SKM-1 (cell line): Measurements from ENCODE around the gene TMSB10.
A peak's percentile ranks its signal among the peaks of the same experiment; 100 is the strongest.

ENCODE experiments used
- DNase-seq: peaks from one replicate; lab custom pipeline; 2025; ENCODE audit not compliant: unreplicated experiment; lab: John Stamatoyannopoulos, UW

The TMSB10 gene

DNA sequence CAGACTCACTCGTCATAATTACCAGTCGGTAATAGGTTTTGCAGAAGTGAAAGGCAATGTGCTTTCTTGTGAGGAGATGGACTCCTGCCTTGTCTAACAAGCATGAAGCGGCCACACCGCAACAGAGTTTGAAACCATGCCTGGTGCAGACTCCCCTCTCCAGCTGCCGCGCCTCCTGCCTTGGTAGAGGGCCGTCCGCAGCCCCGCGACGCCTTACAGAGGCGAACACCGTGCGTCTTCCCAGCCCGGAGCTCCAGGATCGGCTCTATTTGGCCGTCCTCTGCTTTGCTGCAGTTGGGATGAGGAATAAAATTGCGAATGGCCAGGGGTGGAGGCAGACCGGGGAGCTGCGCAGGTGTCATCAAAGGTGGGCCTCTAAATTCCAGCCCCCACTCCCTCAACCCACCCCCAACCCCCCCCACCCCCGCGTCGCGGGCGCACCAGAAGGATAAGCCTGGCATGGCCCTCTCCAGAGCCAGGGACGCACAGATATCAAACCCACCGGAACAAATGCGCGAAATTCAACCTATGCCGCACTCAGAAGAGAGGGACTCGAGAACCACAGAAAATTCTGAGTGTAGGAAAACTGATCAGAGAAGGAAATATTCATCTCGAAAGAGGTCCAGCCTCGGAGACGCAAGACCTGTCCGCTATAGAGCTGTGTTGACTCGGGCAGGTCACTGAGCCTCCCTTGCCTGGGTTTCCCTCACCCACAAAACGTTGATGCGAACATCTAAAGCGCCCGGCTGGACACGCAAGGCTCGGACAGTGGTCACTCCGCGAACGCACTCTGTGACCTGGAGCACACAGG lies 25.7 kb upstream of the TMSB10 start:
- no peak for DNase-seq

DNA sequence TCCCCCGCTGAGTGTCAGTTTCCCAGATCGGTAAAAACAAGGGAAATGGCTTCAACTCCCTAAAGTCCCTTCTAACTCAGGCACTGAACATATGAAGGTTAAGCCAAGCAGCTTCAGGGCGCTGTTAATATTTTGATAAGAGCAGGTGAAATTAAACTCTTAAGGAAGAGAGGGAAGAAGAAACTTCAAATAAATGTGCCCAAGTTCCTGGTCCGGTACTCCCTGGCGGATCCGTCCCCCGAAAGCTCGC lies 25.1 kb upstream of the TMSB10 start:
- no peak for DNase-seq

GRCh38 chr2:84880645-84881521 lies 24.6 kb upstream of the TMSB10 start, which contains the start of gene TRABD2A:
Gene TRABD2A, minus strand, starts transcription at chr2:84881084. Its CDS starts 45 bp downstream, at chr2:84881039.
- DNase-seq: no peak

DNA sequence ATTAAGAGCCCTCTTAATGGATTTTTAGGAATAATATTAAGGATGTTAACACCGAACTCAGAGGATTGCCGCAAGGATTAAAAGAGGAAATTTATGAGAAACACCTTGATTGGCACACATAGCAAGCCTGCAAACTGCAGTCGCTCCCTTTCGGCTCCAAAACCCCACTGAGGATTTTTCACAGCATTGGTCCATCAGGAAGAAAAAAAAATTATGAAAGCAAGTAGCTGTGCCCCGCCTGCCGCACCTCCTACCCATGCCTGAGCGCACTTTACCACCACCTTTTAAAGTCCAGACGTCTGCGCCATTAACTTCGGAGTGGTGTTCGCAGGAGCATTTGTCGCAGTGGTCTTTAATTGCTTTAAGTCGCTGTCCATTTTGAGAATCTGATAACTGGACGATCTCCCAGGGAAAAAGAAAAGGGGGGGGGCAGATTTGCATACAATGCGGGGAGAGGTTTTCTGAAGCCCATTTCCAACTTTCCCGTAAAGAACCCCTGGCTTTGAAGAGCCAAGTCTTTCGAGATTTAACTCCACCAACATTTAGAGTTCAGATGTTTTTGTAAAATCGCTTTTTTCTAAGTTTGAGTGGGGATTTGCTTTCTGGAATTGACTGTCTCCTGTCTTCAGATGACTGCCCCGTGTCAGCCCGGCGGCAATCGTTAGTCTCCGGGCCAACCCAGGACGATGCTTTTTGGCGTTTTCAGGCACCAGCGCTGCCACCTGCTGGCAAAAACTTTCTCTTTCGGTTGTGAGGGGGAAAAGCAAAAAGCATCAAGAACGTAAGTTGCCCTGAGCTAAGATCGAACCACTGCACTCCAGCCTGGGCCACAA lies 23.7 kb upstream of the TMSB10 start:
- peak; percentile 87 for DNase-seq

DNA sequence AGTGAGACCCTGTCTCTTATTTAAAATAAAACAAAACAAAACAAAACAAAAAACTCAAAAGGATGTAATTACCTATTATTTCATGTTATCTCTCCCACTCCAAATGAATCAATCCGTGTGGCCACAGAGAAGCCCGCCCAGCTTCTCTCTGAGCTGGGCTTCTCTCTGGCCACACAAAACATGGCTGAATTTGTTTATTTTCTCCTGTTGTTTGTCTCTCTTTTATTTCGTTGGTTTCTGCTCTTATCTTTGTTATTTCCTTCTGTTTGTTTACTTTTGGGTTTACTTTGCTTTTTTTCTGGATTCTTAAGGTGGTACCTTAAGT lies 23.1 kb upstream of the TMSB10 start:
- no peak for DNase-seq

DNA sequence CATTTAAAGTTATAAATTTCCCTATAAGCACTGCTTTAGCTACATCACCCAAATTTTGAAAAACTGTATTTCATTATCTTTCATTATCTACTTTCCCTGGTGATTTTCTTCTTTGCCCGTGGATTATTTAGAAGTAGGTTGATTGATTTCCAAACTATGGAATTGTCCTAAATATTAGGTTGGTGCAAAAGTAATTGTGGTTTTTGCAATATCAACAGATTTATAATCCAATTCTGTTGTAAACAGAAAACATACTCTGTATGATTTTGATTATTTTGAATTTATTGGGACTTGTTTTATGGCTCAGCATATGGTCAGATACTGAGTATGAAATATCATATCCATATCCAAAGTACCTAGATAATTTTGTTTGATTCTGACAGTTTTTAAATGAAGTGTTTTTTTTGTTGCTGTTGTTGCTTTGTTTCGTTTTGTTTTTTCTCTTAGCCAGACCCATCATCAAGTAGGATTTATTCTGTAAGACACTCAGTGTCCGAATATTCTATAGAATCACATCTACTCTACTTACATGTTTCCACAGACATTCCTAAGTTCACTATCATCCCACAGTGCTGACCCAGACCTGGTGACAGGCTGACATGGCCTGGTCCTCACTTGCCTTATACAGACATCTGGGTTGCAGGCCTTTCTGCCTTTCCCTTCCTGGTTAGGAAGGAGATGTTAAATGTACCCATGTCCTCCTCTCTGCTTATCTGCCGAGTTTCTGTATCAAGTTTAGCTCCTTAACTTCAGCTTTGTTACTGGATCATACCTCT lies 22.5 kb upstream of the TMSB10 start:
- DNase-seq: no peak

- DNase-seq: no peak
Measured at GRCh38 chr2:84884449-84884848, 21.0 kb upstream of the TMSB10 start.

- no peak for DNase-seq
Measured at GRCh38 chr2:84885111-84885510, 20.3 kb upstream of the TMSB10 start.

DNA sequence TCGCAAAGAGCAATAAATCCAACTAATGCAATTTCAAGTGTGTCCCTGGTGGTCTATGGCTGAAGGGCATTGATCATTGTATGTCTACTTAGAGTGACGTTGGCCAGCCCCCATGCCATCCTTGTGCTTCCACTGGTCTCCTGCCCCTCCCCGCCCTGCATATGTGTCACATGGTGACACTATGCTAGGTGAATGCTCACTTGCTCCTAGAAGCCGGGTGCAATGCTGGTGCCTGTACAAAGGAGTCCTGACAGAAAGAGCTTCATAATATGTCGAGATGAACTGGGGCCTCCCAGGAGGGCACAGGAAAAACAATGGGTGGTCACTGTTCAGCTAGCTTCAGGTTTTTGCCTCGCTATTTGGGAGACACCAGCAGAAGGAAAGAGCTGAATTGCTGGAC lies 18.7 kb upstream of the TMSB10 start:
- DNase-seq: no peak

- DNase-seq: peak; percentile 100
Measured at GRCh38 chr2:84888401-84889276, 16.8 kb upstream of the TMSB10 start.

- DNase-seq: no peak
Measured at GRCh38 chr2:84889332-84889731, 16.1 kb upstream of the TMSB10 start.

GRCh38 chr2:84891355-84892010 lies 14.0 kb upstream of the TMSB10 start:
- DNase-seq: no peak

- DNase-seq: no peak
Measured at GRCh38 chr2:84894131-84894586, 11.3 kb upstream of the TMSB10 start.

DNA sequence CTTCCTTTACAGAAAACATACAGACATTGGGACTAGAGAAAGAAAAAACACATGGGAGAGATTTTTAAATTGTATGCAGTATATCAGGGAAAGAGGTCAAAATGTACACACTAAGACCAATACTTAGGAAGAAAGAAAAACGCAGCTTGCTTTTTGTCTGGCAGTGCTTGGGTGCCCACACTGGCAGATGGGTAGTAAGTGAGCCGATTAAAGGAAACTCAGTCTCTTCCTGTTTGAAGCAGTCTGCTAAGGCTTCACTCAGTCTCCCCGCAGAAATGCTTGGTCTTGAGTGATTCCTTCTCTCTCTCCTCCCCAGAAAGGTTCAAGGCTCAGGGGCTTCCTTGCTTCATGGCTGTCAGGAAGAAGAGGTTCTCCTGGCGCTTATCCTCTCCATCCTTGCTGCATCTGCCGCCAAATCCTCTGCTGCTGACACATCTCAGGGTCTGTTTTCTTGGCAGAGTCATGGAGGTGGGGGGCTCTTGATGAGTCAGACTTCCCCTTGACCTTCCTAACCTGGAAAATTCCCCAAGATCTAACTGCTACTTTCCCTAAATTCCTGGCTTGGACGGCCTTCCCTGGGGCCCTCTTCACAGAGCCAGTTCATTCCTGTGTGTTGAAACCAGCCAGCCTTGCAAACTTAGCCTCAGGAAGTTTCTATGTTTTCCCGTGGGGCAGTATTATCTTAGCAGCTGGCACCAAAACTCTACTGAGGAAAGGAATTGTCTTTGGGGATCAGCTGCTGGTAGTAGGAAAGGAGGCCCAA lies 10.5 kb upstream of the TMSB10 start:
- DNase-seq: no peak

DNA sequence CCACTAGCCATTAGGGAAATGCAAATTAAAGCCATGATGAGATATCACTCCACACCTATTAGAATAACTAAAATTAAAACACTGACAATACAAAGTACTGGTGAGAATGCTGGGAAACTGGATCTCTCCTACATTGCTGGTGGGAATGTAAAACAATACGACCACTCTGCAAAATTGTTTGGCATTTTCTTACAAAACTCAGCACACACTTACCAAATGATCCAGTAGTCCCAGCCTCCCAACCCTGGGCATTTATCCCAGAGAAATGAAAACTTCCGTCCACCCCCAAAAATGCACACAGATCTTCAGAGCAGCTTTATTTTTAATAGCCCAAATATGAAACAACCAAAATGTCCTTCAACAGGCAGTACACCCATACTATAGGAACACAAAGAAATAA lies 8.9 kb upstream of the TMSB10 start:
- no peak for DNase-seq

DNA sequence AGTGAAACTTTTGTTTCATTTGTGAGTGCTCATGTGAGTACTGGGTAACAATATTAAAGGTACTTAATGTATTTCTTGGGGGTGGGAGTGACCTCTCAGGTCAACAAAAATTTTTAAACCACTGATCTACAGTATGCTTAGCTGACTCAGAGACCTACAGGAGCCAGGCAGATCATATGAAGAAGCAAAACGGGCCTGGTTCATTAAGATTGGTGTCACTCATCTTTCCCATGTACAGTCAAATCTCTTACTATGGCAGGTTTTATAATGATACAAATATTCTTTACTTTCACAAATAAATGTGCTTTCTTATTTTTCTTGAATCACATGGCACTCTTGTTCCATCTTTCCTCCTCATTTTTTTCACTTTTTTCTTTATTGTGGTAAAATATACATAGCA lies 7.7 kb upstream of the TMSB10 start:
- DNase-seq: no peak

DNA sequence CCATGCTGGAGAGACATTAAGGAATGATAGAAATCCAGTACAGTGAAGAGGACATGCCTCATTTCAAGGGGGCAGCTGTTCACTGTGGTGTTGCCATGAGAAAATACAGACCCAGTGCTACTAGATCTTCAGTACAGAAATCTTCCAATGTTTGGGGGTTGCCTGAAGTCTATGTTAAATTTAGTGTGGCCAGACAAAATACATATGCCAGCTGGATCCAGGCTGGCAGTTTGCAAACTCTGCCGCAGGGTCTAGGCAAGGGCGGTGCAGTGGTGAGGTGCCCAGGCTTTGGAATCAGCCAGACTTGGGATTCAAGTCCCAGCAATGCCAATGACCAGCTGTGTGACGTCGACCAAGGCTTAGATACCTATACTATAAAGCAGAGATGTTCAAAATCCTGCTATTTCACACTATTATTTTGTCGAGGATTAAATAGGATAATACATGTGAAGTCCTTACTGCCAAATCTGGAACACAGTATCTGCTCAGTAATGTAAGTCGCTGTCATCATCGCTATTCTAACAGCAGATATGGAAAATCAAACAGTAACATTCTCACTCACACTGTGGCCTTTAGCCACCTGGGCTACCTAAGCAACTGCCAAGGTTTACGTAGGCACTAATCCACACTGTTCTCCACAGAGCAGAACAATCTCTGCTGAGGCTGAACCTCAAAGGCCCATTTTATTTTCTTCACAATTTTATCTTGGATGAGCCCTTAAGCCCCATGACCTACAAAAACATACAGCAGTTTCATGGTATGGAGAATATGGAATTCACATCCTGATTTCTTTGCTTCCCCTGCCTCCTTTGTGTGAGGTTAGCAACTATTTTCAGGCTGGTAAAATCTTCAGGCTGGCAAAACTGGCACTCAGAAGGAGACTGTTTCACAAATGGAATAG lies 5.9 kb upstream of the TMSB10 start:
- no peak for DNase-seq

GRCh38 chr2:84900971-84901370 lies 4.5 kb upstream of the TMSB10 start:
- no peak for DNase-seq
